Measurements from ENCODE around the gene SPIN1. TPM values are rescaled to one million over a fixed set of nuclear protein-coding genes. Genes with fewer than 3 reads are reported as not detected.
A peak's percentile ranks its signal among the peaks of the same experiment; 100 is the strongest.

SPIN1 gene
- total RNA-seq, 1 experiment from 2014 or later = 123 TPM

- TF ChIP-seq, protein P1, sequence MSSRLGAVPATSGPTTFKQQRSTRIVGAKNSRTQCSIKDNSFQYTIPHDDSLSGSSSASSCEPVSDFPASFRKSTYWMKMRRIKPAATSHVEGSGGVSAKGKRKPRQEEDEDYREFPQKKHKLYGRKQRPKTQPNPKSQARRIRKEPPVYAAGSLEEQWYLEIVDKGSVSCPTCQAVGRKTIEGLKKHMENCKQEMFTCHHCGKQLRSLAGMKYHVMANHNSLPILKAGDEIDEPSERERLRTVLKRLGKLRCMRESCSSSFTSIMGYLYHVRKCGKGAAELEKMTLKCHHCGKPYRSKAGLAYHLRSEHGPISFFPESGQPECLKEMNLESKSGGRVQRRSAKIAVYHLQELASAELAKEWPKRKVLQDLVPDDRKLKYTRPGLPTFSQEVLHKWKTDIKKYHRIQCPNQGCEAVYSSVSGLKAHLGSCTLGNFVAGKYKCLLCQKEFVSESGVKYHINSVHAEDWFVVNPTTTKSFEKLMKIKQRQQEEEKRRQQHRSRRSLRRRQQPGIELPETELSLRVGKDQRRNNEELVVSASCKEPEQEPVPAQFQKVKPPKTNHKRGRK (CRISPR knock-in tag; IDR thresholded peaks at IDR 0.05; ENCODE audit: borderline replicate concordance) = no peak
These were observed 50.6 kb downstream of the SPIN1 start (continued) for GRCh38 chr9:88438811-88439210.

DNA sequence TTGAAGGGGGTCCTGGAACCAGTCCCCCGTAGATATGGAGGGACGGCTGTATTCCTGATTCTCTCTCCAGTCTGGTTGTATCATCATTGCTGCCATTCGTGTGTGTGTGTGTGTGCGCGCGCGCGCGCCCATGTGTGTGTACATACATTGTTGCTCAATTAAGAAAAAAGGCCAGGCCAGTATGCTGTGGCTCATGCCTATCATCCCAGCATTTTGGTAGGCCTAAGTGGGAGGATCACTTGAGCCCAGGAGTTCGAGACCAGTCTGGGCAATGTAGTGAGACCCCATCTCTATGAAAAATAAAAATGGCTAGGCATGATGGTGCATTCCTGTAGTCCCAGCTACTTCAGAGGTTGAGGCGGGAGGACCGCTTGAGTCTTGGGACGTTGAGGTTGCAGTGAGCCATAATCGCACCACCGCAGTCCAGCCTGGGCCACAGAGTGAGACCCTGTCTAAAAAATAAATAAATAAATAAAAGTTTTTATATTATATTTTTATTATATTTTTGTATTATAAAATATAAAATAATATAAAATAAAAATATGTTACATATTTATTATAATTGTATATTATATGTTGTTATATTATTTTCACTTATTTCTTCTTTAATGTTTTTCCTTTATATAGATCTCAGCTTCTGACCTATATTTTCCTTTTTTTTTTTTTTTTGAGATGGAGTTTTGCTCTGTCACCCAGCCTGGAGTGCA, 53.2 kb downstream of the SPIN1 start:
- DNase-seq (ENCODE audit: low spot score) (no peak), ATAC-seq (no peak)
- Mint-ChIP-seq H3K36me3 (peaks cover 30% of the 10 kb centered on the region), H3K27ac (no peak overlapping the region), H3K27me3 (ENCODE audit: low read depth) (no peaks in the 10 kb centered on the region), H3K9me3 (peaks cover 1% of the 10 kb centered on the region), H3K4me1 (peaks cover 43% of the 10 kb centered on the region), H3K4me3 (no peak overlapping the region)
- TF ChIP-seq ZNF121 (CRISPR knock-in tag; IDR thresholded peaks at IDR 0.05) = peak; percentile 98
- peak; percentile 96; the same call in 1 of the 2 replicates for TF ChIP-seq HMGA2 (CRISPR knock-in tag; IDR thresholded peaks at IDR 0.05)
- no peak for TF ChIP-seq FOXP1 (CRISPR knock-in tag; IDR thresholded peaks at IDR 0.05; ENCODE audit: borderline replicate concordance)
- no peak for TF ChIP-seq PRRX2 (CRISPR knock-in tag; IDR thresholded peaks at IDR 0.05)
- TF ChIP-seq ARID4B (CRISPR knock-in tag; IDR thresholded peaks at IDR 0.05; ENCODE audit: borderline replicate concordance) = no peak
- POLR2A ChIA-PET = interaction anchor here (0.7 kb wide), 1 partner anchor 1921 kb away, joined by 3 read pairs; no protein-coding TSS in a partner anchor
- CTCF ChIA-PET = interaction anchor here (1.4 kb wide), 1 partner anchor 138 kb away, joined by 3 read pairs; no protein-coding TSS in a partner anchor

- ATAC-seq = peak; percentile 77
- no peaks in the 10 kb centered on the region for H3K9me3 Mint-ChIP-seq
- H3K27me3 Mint-ChIP-seq (ENCODE audit: low read depth) = no peaks in the 10 kb centered on the region
- peaks cover 17% of the 10 kb centered on the region for H3K36me3 Mint-ChIP-seq
- no peak for DNase-seq (ENCODE audit: low spot score)
- POLR2A ChIA-PET = no interaction called here
- peaks cover 45% of the 10 kb centered on the region for H3K4me1 Mint-ChIP-seq
- CTCF ChIA-PET = interaction anchor here (1.0 to 1.3 kb wide), 3 partner anchors 68 to 90 kb away, joined by 3 read pairs; no protein-coding TSS in a partner anchor
- H3K4me3 Mint-ChIP-seq = peak overlapping the region; percentile 9
- peak overlapping the region; percentile 64 for H3K27ac Mint-ChIP-seq
- TF ChIP-seq OVOL2 (CRISPR knock-in tag; IDR thresholded peaks at IDR 0.05; ENCODE audit: borderline replicate concordance) (no peak), ZNF317 (CRISPR knock-in tag; IDR thresholded peaks at IDR 0.05; ENCODE audit: borderline replicate concordance, low read depth) (no peak), RELA (CRISPR knock-in tag; IDR thresholded peaks at IDR 0.05; ENCODE audit: borderline replicate concordance) (no peak), IRF2 (CRISPR knock-in tag; IDR thresholded peaks at IDR 0.05; ENCODE audit: borderline replicate concordance, low read depth) (no peak), SP1 (CRISPR knock-in tag; conservative IDR thresholded peaks at IDR 0.05) (no peak), ZNF138 (CRISPR knock-in tag; conservative IDR thresholded peaks at IDR 0.05) (no peak), CREM (CRISPR knock-in tag; IDR thresholded peaks at IDR 0.05) (no peak), NFYB (CRISPR knock-in tag; conservative IDR thresholded peaks at IDR 0.05; ENCODE audit: low read depth) (no peak), ESRRA (CRISPR knock-in tag; IDR thresholded peaks at IDR 0.05; ENCODE audit: borderline replicate concordance) (no peak), JUN (CRISPR knock-in tag; IDR thresholded peaks at IDR 0.05) (no peak), ZBTB21 (CRISPR knock-in tag; IDR thresholded peaks at IDR 0.05; ENCODE audit: borderline replicate concordance) (no peak), TEAD4 (CRISPR knock-in tag; IDR thresholded peaks at IDR 0.05) (no peak), SMAD3 (CRISPR knock-in tag; IDR thresholded peaks at IDR 0.05; ENCODE audit: borderline replicate concordance) (no peak), ARID4B (CRISPR knock-in tag; IDR thresholded peaks at IDR 0.05; ENCODE audit: borderline replicate concordance) (no peak), PRRX2 (CRISPR knock-in tag; IDR thresholded peaks at IDR 0.05) (no peak)
- TF ChIP-seq, protein P2, sequence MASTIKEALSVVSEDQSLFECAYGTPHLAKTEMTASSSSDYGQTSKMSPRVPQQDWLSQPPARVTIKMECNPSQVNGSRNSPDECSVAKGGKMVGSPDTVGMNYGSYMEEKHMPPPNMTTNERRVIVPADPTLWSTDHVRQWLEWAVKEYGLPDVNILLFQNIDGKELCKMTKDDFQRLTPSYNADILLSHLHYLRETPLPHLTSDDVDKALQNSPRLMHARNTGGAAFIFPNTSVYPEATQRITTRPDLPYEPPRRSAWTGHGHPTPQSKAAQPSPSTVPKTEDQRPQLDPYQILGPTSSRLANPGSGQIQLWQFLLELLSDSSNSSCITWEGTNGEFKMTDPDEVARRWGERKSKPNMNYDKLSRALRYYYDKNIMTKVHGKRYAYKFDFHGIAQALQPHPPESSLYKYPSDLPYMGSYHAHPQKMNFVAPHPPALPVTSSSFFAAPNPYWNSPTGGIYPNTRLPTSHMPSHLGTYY (CRISPR knock-in tag; IDR thresholded peaks at IDR 0.05) = no peak
These were observed 55.4 kb downstream of the SPIN1 start for GRCh38 chr9:88443480-88444113.

All from WTC11 (cell line).